ENCODE measurements around the gene ME1.

- TF ChIP-seq JUND (IDR thresholded peaks at IDR 0.05) (no peak), RAD21 (IDR thresholded peaks at IDR 0.05; ENCODE audit: low read depth) (no peak), POLR2A (IDR thresholded peaks at IDR 0.05; ENCODE audit: borderline replicate concordance, extremely low read depth, insufficient read depth, insufficient read length) (no peak), POLR2AphosphoS5 (IDR thresholded peaks at IDR 0.05; ENCODE audit: low read depth, low read length) (no peak), ATF3 (IDR thresholded peaks at IDR 0.05) (no peak), CEBPB (IDR thresholded peaks at IDR 0.05; ENCODE audit: low read depth) (no peak)
- TF ChIP-seq, protein P1, sequence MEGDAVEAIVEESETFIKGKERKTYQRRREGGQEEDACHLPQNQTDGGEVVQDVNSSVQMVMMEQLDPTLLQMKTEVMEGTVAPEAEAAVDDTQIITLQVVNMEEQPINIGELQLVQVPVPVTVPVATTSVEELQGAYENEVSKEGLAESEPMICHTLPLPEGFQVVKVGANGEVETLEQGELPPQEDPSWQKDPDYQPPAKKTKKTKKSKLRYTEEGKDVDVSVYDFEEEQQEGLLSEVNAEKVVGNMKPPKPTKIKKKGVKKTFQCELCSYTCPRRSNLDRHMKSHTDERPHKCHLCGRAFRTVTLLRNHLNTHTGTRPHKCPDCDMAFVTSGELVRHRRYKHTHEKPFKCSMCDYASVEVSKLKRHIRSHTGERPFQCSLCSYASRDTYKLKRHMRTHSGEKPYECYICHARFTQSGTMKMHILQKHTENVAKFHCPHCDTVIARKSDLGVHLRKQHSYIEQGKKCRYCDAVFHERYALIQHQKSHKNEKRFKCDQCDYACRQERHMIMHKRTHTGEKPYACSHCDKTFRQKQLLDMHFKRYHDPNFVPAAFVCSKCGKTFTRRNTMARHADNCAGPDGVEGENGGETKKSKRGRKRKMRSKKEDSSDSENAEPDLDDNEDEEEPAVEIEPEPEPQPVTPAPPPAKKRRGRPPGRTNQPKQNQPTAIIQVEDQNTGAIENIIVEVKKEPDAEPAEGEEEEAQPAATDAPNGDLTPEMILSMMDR (IDR thresholded peaks at IDR 0.05 in 2 of 3, conservative IDR thresholded peaks at IDR 0.05 in 1 of 3; ENCODE audit: borderline replicate concordance in 1 of 3, insufficient read depth in 1 of 3, low read depth in 2 of 3, low read length in 2 of 3): no peak
Measured at GRCh38 chr6:83352424-83353061, 78.3 kb downstream of the ME1 start.
